ENCODE measurements around the gene SWAP70. TPM values are rescaled to one million over a fixed set of nuclear protein-coding genes. Genes with fewer than 3 reads are reported as not detected.
A peak's percentile ranks its signal among the peaks of the same experiment; 100 is the strongest.

The SWAP70 gene
- total RNA-seq, 1 donor from 2014 or later: 39.7 TPM

- no peaks in the 10 kb centered on the region for H3K9me3 Mint-ChIP-seq (ENCODE audit: unreplicated experiment)
These were observed 25.0 kb downstream of the SWAP70 start for GRCh38 chr11:9688716-9689511.

GRCh38 chr11:9689721-9690120, 25.8 kb downstream of the SWAP70 start:
- Mint-ChIP-seq H3K4me3 (ENCODE audit: unreplicated experiment) (no peak overlapping the region), H3K4me1 (ENCODE audit: unreplicated experiment) (peaks cover 15% of the 10 kb centered on the region), H3K36me3 (ENCODE audit: unreplicated experiment) (peaks cover 10% of the 10 kb centered on the region), H3K9me3 (ENCODE audit: unreplicated experiment) (no peaks in the 10 kb centered on the region), H3K27me3 (ENCODE audit: unreplicated experiment) (no peaks in the 10 kb centered on the region), H3K27ac (ENCODE audit: unreplicated experiment) (no peak overlapping the region)
- DNase-seq (ENCODE audit: extremely low spot score, unreplicated experiment): no peak
- no peak for TF ChIP-seq CTCF (IDR thresholded peaks at IDR 0.05)

More at GRCh38 chr11:9688716-9689511, 25.0 kb downstream of the SWAP70 start:
- DNase-seq (ENCODE audit: extremely low spot score, unreplicated experiment): no peak
- H3K4me3 Mint-ChIP-seq (ENCODE audit: unreplicated experiment): no peak overlapping the region
- H3K27ac Mint-ChIP-seq (ENCODE audit: unreplicated experiment): no peak overlapping the region
- peaks cover 4% of the 10 kb centered on the region for H3K36me3 Mint-ChIP-seq (ENCODE audit: unreplicated experiment)
- H3K27me3 Mint-ChIP-seq (ENCODE audit: unreplicated experiment): no peaks in the 10 kb centered on the region
- no peak for TF ChIP-seq CTCF (IDR thresholded peaks at IDR 0.05)
- peaks cover 15% of the 10 kb centered on the region for H3K4me1 Mint-ChIP-seq (ENCODE audit: unreplicated experiment)

GRCh38 chr11:9691865-9692264, 28.0 kb downstream of the SWAP70 start:
- peaks cover 19% of the 10 kb centered on the region for H3K36me3 Mint-ChIP-seq (ENCODE audit: unreplicated experiment)
- no peak overlapping the region for H3K4me3 Mint-ChIP-seq (ENCODE audit: unreplicated experiment)
- no peaks in the 10 kb centered on the region for H3K9me3 Mint-ChIP-seq (ENCODE audit: unreplicated experiment)
- H3K4me1 Mint-ChIP-seq (ENCODE audit: unreplicated experiment): peaks cover 15% of the 10 kb centered on the region
- peak overlapping the region; percentile 20 for H3K27ac Mint-ChIP-seq (ENCODE audit: unreplicated experiment)
- DNase-seq (ENCODE audit: extremely low spot score, unreplicated experiment): no peak
- no peaks in the 10 kb centered on the region for H3K27me3 Mint-ChIP-seq (ENCODE audit: unreplicated experiment)
- no peak for TF ChIP-seq CTCF (IDR thresholded peaks at IDR 0.05)

GRCh38 chr11:9692691-9693090, 28.8 kb downstream of the SWAP70 start:
- Mint-ChIP-seq H3K4me3 (ENCODE audit: unreplicated experiment) (no peak overlapping the region), H3K4me1 (ENCODE audit: unreplicated experiment) (peaks cover 17% of the 10 kb centered on the region)

More at GRCh38 chr11:9692691-9693090, 28.8 kb downstream of the SWAP70 start:
- H3K36me3 Mint-ChIP-seq (ENCODE audit: unreplicated experiment): peaks cover 20% of the 10 kb centered on the region
- no peak for TF ChIP-seq CTCF (IDR thresholded peaks at IDR 0.05)
- no peak for DNase-seq (ENCODE audit: extremely low spot score, unreplicated experiment)
- H3K27ac Mint-ChIP-seq (ENCODE audit: unreplicated experiment): no peak overlapping the region
- no peaks in the 10 kb centered on the region for H3K27me3 Mint-ChIP-seq (ENCODE audit: unreplicated experiment)
- H3K9me3 Mint-ChIP-seq (ENCODE audit: unreplicated experiment): no peaks in the 10 kb centered on the region
